OCI-M1 (cell line): ENCODE results near the gene TCHH.
A peak's percentile ranks its signal among the peaks of the same experiment; 100 is the strongest.
"Not testable (repeated sequence)": the region's sequence is repeated elsewhere in the genome, so short reads cannot be mapped to it uniquely, and the experiment has no call there.

Experiments
- DNase-seq: peaks from one replicate; lab custom pipeline; 2025; lab: John Stamatoyannopoulos, UW

Gene TCHH

GRCh38 chr1:152110860-152111514, 4.3 kb downstream of the TCHH start:
- DNase-seq, result peak; percentile 20

GRCh38 chr1:152110365-152110859, 4.8 kb downstream of the TCHH start:
- no peak for DNase-seq

DNA sequence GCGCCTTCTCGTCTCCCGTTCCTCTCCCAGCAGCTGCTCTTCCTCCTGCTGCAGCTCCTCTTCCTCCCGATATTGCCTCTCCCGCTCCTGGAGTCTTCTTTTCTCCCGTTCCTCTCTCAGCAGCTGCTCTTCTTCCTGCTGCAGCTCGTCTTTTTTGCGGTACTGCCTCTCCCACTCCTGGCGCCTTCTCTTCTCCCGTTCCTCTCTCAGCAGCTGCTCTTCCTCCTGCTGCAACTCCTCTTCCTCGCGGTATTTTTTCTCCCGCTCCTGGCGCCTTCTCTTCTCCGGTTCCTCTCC, 5.3 kb downstream of the TCHH start:
- no peak for DNase-seq

GRCh38 chr1:152109231-152109997, 5.8 kb downstream of the TCHH start:
- no peak for DNase-seq

GRCh38 chr1:152108882-152109222, 6.4 kb downstream of the TCHH start:
- DNase-seq, result no peak

GRCh38 chr1:152107984-152108881, 7.0 kb downstream of the TCHH start:
- no peak for DNase-seq

- DNase-seq, result no peak
Observed at GRCh38 chr1:152107031-152107983, 7.9 kb downstream of the TCHH start.

DNA sequence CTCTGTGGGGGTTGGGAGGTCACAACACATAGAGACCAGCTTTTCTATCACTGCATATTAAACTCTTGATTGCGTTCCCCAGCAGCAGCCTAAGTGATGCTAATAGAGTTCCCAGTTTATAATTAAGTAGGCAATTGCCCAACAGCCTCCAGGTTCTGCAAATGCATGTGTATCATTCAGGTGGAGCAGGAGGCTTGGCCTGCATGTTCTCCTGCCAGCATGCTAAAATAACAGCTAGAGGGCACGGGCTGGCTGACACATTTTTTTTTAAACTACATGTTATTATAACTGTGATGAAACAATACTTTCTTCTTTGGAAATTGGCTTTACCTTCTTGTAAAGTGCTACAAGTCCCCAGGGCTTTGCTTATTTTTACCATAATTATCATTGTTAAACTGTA, 10.4 kb downstream of the TCHH start:
- DNase-seq, result no peak

DNA sequence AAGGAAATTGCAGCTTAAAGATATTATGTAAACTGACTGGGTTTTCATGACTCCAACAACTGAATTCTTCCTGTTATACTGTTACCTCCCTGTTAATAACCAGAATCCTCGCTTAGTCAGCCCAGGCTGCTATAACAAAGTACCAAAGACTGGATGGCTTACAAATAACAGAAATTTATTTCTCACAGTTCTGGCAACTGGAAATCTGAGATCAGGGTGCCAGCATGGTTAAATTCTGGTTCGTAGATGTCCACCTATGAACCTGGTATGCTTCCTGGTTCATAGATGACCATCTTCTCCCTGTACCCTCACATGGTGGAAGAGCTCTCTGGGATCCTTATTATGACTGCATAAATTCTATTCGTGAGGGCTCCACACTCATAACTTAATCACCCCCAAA, 18.3 kb downstream of the TCHH start:
- no peak for DNase-seq

- DNase-seq, result no peak
Observed at GRCh38 chr1:152089014-152089674, 26.1 kb downstream of the TCHH start, which contains the start of gene TCHHL1. TCHHL1 (minus strand) TSS chr1:152089064; CDS start chr1:152088143, 921 bp downstream.

DNA sequence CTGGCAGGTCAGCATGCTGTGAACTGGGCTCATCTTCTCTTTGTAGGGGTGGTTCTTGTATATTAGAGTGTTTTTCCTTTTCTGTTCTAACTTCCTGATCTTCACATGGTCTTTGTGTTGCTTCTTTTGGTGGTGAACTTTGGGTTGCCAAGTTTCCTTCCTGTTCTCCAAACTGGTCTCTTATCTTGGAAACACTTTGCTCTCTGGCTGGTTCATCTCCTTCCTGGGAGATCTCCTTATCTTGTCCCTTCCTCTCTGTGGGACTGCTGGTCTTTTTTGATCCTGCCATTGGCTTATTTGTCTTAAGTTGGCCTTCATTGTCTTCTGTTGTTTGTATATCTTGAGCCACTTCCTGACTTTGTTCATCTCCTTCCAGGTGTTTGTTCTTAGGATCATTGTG, 28.5 kb downstream of the TCHH start:
- DNase-seq, result peak; percentile 40

DNA sequence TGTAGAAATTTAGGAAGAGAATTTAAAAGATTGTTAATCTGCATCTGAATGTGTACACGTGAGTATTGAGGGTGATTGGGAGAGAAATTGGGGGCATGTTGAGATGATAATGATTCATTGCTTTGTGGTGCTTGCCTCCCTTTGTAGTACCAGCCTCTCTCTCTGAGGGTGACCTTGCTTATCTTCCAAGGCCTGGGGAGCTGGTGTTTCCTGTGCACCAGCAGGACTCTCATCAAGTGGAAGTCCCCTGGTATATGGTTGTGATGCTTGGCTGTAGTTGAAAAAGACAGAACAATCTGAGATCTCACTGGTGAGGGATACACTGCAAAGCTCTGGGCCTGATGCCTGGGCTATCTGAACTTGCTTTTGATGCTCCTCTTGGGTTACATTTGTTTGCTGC, 30.4 kb downstream of the TCHH start:
- DNase-seq, result no peak

GRCh38 chr1:152081026-152081425, 34.2 kb downstream of the TCHH start:
- not testable (repeated sequence) for DNase-seq

DNA sequence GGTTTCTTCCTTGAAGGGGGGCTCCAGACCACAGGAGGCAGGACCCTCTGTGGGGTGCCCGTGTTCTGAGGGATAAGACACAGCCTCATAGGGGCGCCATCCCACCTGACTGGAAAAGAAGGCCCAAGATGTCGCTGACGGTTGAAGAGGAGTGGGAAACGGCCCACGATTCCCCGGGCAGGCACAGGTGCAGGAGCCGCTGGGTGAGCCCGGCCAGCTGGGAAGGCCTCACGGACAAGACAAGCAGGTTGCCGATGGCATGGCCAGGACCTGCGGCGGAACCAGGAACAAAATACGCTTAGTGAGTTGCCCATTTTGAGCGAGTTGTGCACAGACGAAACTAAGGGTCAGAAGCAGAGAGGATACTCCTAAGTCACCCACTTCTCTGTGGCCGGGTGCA, 34.8 kb downstream of the TCHH start:
- DNase-seq, result not testable (repeated sequence)

GRCh38 chr1:152078831-152079441, 36.3 kb downstream of the TCHH start:
- DNase-seq, result no peak

DNA sequence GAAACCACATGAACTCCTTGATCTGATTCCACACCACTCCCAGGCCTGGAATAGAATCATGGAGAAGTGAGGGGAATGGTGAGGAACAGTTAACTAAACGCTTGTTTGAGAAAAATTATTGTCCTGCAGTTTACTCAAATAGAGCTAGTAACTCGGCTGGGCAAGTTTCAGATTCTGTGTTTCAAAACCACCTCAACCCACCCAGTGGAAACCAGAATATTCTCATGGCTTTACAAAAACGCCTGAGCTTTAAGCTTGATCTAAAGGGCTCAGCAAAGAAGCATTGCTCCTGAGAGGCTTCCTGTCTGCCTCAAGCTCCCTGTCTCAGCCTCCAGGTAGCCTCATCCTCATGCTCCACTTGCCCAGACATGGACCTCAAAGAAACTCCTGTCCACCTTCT, 42.9 kb downstream of the TCHH start:
- no peak for DNase-seq

DNA sequence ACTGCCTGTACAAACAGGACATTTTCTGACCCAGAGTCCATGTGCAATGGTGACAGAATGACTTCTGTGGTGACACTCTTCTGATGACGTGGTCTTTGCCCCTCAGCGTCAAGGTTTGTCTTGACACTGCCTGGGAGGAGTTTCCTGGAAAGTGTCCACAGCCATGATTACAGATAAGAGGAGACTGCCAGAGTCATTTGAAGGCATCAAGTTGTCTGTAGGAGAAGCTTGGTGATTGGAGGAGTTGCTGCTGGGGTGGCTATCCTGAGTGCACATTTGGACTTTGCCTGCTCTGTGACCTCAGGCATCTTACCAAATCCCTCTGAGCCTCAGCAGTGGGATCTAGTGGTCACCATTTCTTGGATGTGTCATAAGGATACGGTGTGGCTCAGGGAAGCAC, 44.1 kb downstream of the TCHH start:
- peak; percentile 91 for DNase-seq

DNA sequence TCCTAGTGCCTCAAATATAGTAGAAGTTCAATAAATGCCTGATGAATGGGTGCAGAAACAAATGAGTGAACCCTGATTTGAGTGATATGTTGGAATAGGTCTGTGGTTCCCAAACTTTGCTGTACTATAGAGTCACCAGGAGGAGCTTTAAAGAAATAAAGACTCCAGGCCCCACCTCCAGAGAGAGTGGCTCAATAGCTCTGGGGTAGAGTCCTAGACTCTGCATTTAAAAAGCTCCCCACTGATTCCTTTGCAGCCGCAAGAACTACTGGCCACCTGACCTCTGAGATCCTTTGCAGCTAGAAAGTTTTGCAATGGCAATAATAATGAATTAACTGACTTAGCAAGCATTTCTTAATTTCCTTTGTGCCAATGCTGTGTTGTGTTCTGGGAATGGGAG, 47.3 kb downstream of the TCHH start:
- no peak for DNase-seq

- DNase-seq, result no peak
Observed at GRCh38 chr1:152067150-152067549, 48.1 kb downstream of the TCHH start.

- DNase-seq, result no peak
Observed at GRCh38 chr1:152061952-152062351, 53.3 kb downstream of the TCHH start.
